ENCODE data around the gene TMEM165.

DNA sequence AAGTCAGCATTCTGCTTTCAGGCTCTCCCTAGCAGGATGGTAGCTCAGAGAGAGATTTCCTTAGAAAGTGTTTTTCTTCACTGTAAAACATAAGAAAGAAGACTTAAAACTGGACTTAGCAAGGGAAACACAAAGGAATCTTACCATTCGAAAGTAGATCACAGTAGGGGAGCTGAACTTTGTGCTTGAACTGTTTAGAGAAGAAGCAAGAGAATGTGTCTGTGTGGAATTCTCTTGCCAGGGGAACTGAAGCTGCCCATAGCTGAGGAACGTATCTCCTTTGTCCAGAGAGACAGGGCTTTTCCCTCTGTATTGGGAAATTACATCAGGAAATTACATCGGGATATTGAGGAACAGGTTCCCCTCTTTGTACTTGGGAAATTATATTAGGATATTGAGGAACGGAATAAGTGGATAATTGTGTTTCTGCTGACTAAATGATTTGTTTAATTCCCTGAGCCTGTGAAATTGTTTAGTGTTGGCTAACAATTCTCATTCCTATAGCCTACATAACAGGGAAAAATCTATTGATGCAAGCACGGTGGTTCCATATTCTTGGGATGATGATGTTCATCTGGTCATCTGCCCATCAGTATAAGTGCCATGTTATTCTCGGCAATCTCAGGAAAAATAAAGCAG is 28.6 kb upstream of the TMEM165 start:
- TF ChIP-seq POLR2AphosphoS5 (IDR thresholded peaks at IDR 0.05; ENCODE audit: low read depth, low read length) (no peak), TAF1 (IDR thresholded peaks at IDR 0.05; ENCODE audit: borderline replicate concordance, insufficient read depth, low read length) (no peak), SIN3A (IDR thresholded peaks at IDR 0.05; ENCODE audit: borderline replicate concordance, insufficient read depth, low read length) (no peak)
- TF ChIP-seq, protein P1, sequence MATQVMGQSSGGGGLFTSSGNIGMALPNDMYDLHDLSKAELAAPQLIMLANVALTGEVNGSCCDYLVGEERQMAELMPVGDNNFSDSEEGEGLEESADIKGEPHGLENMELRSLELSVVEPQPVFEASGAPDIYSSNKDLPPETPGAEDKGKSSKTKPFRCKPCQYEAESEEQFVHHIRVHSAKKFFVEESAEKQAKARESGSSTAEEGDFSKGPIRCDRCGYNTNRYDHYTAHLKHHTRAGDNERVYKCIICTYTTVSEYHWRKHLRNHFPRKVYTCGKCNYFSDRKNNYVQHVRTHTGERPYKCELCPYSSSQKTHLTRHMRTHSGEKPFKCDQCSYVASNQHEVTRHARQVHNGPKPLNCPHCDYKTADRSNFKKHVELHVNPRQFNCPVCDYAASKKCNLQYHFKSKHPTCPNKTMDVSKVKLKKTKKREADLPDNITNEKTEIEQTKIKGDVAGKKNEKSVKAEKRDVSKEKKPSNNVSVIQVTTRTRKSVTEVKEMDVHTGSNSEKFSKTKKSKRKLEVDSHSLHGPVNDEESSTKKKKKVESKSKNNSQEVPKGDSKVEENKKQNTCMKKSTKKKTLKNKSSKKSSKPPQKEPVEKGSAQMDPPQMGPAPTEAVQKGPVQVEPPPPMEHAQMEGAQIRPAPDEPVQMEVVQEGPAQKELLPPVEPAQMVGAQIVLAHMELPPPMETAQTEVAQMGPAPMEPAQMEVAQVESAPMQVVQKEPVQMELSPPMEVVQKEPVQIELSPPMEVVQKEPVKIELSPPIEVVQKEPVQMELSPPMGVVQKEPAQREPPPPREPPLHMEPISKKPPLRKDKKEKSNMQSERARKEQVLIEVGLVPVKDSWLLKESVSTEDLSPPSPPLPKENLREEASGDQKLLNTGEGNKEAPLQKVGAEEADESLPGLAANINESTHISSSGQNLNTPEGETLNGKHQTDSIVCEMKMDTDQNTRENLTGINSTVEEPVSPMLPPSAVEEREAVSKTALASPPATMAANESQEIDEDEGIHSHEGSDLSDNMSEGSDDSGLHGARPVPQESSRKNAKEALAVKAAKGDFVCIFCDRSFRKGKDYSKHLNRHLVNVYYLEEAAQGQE (IDR thresholded peaks at IDR 0.05; ENCODE audit: insufficient read depth in 1 of 2, low read depth in 2 of 2, low read length in 2 of 2) = no peak

Measured in PFSK-1 (cell line).